ENCODE measurements around the gene TTYH2.

Gene TTYH2

GRCh38 chr17:74239172-74239571 lies 25.8 kb downstream of the TTYH2 start:
- Histone ChIP-seq H3K4me1 (no peaks in the 10 kb centered on the region), H3K4me3 (ENCODE audit: low read depth, low read length) (no peak overlapping the region), H3K9me3 (no peaks in the 10 kb centered on the region), H3K36me3 (no peaks in the 10 kb centered on the region; the same call in 1 of the 2 replicates), H3K27me3 (no peaks in the 10 kb centered on the region)
- DNase-seq, result no peak
- no peak for TF ChIP-seq CTCF (IDR thresholded peaks at IDR 0.05; ENCODE audit: low read depth, low read length)

- Histone ChIP-seq H3K9me3 (no peaks in the 10 kb centered on the region), H3K36me3 (no peaks in the 10 kb centered on the region; the same call in 1 of the 2 replicates), H3K27me3 (no peaks in the 10 kb centered on the region), H3K4me1 (no peaks in the 10 kb centered on the region), H3K4me3 (ENCODE audit: low read depth, low read length) (no peak overlapping the region)
- no peak for DNase-seq
- TF ChIP-seq CTCF (IDR thresholded peaks at IDR 0.05; ENCODE audit: low read depth, low read length), result no peak
These were observed 27.3 kb downstream of the TTYH2 start for GRCh38 chr17:74240618-74241205.

GRCh38 chr17:74241431-74241830 lies 28.1 kb downstream of the TTYH2 start:
- H3K27me3 ChIP-seq, result no peaks in the 10 kb centered on the region
- no peak for TF ChIP-seq CTCF (IDR thresholded peaks at IDR 0.05; ENCODE audit: low read depth, low read length)
- H3K9me3 ChIP-seq, result no peaks in the 10 kb centered on the region
- H3K36me3 ChIP-seq, result no peaks in the 10 kb centered on the region; the same call in 1 of the 2 replicates
- H3K4me3 ChIP-seq (ENCODE audit: low read depth, low read length), result no peak overlapping the region
- H3K4me1 ChIP-seq, result no peaks in the 10 kb centered on the region
- no peak for DNase-seq

GRCh38 chr17:74241847-74242246 lies 28.5 kb downstream of the TTYH2 start:
- Histone ChIP-seq H3K27me3 (no peaks in the 10 kb centered on the region), H3K9me3 (no peaks in the 10 kb centered on the region), H3K4me3 (ENCODE audit: low read depth, low read length) (no peak overlapping the region), H3K4me1 (no peaks in the 10 kb centered on the region), H3K36me3 (no peaks in the 10 kb centered on the region; the same call in 1 of the 2 replicates)
- DNase-seq, result no peak
- no peak for TF ChIP-seq CTCF (IDR thresholded peaks at IDR 0.05; ENCODE audit: low read depth, low read length)

GRCh38 chr17:74243013-74243755 lies 29.8 kb downstream of the TTYH2 start:
- no peaks in the 10 kb centered on the region for H3K36me3 ChIP-seq

More at GRCh38 chr17:74243013-74243755, 29.8 kb downstream of the TTYH2 start:
- no peak for DNase-seq
- Histone ChIP-seq H3K4me3 (ENCODE audit: low read depth, low read length) (no peak overlapping the region), H3K27me3 (no peaks in the 10 kb centered on the region), H3K9me3 (no peaks in the 10 kb centered on the region), H3K4me1 (no peaks in the 10 kb centered on the region)
- TF ChIP-seq CTCF (IDR thresholded peaks at IDR 0.05; ENCODE audit: low read depth, low read length), result no peak
